ENCODE data around the gene SPATS2L. TPM values are rescaled to one million over a fixed set of nuclear protein-coding genes. Genes with fewer than 3 reads are reported as not detected.

SPATS2L gene
- polyA plus RNA-seq, 2 of the 4 experiments (the other 2 are of a cell fraction): 85.2 to 202 TPM

GRCh38 chr2:200263279-200263678 is 43.2 kb upstream of the SPATS2L start:
- FAIRE-seq: no peak
- 65% methylated on average over 1 of the region's 1 CpG for WGBS (ENCODE audit: missing lambda C conversion rate)
- no peak overlapping the region for H3K27ac ChIP-seq

GRCh38 chr2:200264631-200265030 is 41.9 kb upstream of the SPATS2L start:
- WGBS (ENCODE audit: missing lambda C conversion rate): 52% methylated on average over 2 of the region's 2 CpGs
- no peak overlapping the region for H3K4me2 ChIP-seq
- CTCF ChIA-PET: interaction anchor here (1.0 kb wide), 1 partner anchor 15 kb away, joined by 3 read pairs; no protein-coding TSS in a partner anchor
- no peaks in the 10 kb centered on the region for H3K4me1 ChIP-seq
- no peak overlapping the region for H3K4me3 ChIP-seq
- TF ChIP-seq HOXB5 (CRISPR knock-in tag; IDR thresholded peaks at IDR 0.05) (no peak), NPAS2 (CRISPR knock-in tag; IDR thresholded peaks at IDR 0.05; ENCODE audit: borderline replicate concordance) (no peak), MYC (IDR thresholded peaks at IDR 0.05; ENCODE audit: borderline replicate concordance, low read length) (no peak)
- ATAC-seq (no peak), DNase-seq (ENCODE audit: low read depth in 1 of 2, low spot score in 1 of 2) (no peak), FAIRE-seq (no peak)
- no peaks in the 10 kb centered on the region for H3K9me3 ChIP-seq
- POLR2A ChIA-PET: no interaction called here
- no peak overlapping the region for H3K27ac ChIP-seq

More at GRCh38 chr2:200263279-200263678, 43.2 kb upstream of the SPATS2L start:
- no peak for DNase-seq (ENCODE audit: low read depth in 1 of 2, low spot score in 1 of 2)
- CTCF ChIA-PET: interaction anchor here (1.1 kb wide), 1 partner anchor 63 kb away, joined by 3 read pairs; no protein-coding TSS in a partner anchor
- H3K4me2 ChIP-seq: no peak overlapping the region
- no peak for TF ChIP-seq ELK1 (IDR thresholded peaks at IDR 0.05; ENCODE audit: low read depth, low read length)
- no peak for TF ChIP-seq CHD4 (IDR thresholded peaks at IDR 0.05; ENCODE audit: borderline replicate concordance)
- TF ChIP-seq REST (IDR thresholded peaks at IDR 0.05): no peak
- POLR2A ChIA-PET: no interaction called here
- no peaks in the 10 kb centered on the region for H3K9me3 ChIP-seq
- H3K4me3 ChIP-seq: no peak overlapping the region
- no peaks in the 10 kb centered on the region for H3K4me1 ChIP-seq
- ATAC-seq: no peak

GRCh38 chr2:200266406-200266805 is 40.1 kb upstream of the SPATS2L start:
- WGBS (ENCODE audit: missing lambda C conversion rate): 73% methylated on average over 5 of the region's 5 CpGs
- ChIA-PET POLR2A (no interaction called here), CTCF (no interaction called here)
- ATAC-seq (no peak), FAIRE-seq (no peak), DNase-seq (ENCODE audit: low read depth in 1 of 2, low spot score in 1 of 2) (no peak)
- Histone ChIP-seq H3K4me1 (no peaks in the 10 kb centered on the region), H3K4me3 (no peak overlapping the region), H3K9me3 (no peaks in the 10 kb centered on the region), H3K4me2 (no peak overlapping the region), H3K27ac (no peak overlapping the region)
- TF ChIP-seq EP300 (IDR thresholded peaks at IDR 0.05): no peak
- TF ChIP-seq E2F6 (IDR thresholded peaks at IDR 0.05; ENCODE audit: borderline replicate concordance, low read depth): no peak
- no peak for TF ChIP-seq CHD2 (IDR thresholded peaks at IDR 0.05; ENCODE audit: low read length, partially characterized antibody)
- no peak for TF ChIP-seq ELK1 (IDR thresholded peaks at IDR 0.05; ENCODE audit: low read depth, low read length)
- TF ChIP-seq MAFK (IDR thresholded peaks at IDR 0.05; ENCODE audit: partially characterized antibody): no peak
- TF ChIP-seq ATOH8 (CRISPR knock-in tag; IDR thresholded peaks at IDR 0.05; ENCODE audit: low read depth): no peak
- TF ChIP-seq HES2 (IDR thresholded peaks at IDR 0.05): no peak
- no peak for TF ChIP-seq JUN (IDR thresholded peaks at IDR 0.05)

Data from A549 (cell line).